ENCODE measurements around the gene CHRNE.

The CHRNE gene

DNA sequence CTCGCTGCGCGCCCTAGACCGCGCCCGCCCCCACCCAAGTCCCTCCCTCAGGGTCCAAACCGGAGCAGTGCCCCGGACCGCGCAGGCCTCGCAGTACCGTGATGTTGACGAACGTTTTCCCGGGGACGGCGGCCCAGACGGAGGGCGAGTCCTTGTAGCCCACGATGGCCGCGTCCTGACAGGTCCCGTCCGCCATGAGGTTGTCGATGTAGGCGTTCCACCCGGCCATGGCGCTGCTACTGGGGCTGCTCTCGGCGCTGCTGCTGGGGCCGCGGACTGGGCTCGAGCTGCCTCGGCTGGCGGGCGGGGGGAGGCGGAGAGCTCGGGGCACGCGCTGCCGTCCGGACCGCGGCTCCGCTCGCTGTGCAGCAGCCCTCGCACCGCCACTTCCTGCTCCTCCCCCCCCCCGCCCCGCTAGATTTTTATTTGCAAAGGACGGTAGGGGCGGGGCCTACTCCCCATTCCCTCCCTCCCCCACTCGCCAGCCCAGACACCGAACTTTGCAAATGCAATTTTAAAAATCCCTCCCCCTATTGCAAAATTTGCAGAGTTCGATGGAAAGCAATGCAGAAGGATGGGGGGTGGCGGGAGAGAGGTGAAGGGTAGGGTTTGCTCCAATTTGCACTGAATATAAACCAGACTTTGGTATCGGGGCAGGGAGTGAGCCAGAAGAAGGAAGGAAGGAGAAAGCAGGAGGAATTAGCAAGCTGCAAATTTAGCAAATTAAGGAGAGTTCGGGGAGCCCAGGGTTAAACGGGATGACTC is 45.5 kb upstream of the CHRNE start, which contains the start of gene PFN1:
Gene PFN1 (minus strand): TSS at position 365 of the 765 bp plus-strand sequence. CDS start 136 bp downstream, at position 229.
- peak; percentile 94 for DNase-seq (ENCODE audit: low spot score)
- TF ChIP-seq, protein P1, sequence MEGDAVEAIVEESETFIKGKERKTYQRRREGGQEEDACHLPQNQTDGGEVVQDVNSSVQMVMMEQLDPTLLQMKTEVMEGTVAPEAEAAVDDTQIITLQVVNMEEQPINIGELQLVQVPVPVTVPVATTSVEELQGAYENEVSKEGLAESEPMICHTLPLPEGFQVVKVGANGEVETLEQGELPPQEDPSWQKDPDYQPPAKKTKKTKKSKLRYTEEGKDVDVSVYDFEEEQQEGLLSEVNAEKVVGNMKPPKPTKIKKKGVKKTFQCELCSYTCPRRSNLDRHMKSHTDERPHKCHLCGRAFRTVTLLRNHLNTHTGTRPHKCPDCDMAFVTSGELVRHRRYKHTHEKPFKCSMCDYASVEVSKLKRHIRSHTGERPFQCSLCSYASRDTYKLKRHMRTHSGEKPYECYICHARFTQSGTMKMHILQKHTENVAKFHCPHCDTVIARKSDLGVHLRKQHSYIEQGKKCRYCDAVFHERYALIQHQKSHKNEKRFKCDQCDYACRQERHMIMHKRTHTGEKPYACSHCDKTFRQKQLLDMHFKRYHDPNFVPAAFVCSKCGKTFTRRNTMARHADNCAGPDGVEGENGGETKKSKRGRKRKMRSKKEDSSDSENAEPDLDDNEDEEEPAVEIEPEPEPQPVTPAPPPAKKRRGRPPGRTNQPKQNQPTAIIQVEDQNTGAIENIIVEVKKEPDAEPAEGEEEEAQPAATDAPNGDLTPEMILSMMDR (IDR thresholded peaks at IDR 0.05; ENCODE audit: extremely low read depth, missing control alignments) = no peak

DNA sequence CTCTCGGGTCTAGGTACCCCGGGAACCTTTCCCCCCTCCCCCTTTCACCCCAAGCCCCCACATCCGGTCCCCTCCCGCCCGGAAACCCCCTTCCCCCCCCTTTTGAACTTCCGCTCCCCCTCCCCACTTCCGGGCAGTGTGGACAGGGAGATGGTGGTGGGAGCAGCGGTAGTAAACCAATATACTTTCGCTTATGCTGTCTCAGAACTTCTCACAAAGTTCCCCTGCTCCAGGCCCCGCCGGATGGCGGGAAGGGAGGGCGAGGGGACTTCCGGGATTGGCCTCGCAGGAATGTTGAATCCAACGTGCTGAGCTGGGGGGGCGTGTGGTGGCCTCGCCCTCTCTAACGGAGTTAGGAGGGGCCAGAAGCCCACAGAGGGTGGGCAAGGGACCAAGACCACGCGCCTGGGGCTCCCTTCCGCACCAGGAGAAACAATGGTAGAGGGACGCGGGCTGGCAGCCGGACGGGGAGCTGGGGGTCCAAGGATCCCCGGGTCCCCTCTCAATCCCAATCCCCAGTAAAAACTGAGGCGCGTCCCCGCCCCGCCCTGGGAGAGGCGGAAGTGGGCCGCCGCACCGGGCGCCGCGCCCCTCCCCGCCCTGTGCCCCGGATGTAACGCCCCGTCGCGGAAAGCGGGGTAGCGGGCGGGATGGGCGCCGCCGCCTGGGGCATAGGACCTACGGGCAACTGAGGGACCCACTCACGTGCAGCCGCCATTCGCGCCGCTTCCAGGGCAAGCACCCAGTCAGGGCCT is 44.7 kb upstream of the CHRNE start:
- peak; percentile 81 for DNase-seq (ENCODE audit: low spot score)
- TF ChIP-seq, protein P1 (IDR thresholded peaks at IDR 0.05; ENCODE audit: extremely low read depth, missing control alignments) = no peak

DNA sequence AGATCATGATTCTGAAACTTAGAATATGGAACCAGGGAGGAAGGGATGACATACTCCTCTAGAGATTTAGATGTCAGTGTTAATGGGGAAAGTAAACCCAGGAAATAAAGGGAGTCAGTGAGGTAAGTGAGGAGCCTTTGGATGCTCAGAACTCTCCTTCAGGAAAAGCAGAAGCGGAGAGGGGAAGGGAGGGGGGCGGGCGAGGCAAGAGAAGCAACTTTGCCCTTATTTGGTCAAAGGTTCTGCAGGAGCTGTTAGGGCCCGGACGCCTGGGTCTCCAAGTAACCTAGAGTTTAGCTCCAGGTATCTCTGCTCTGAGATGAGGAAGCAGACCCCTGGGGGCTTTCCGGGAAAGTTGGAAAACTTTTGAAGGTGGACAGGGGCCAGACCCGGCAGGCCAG is 44.1 kb upstream of the CHRNE start:
- no peak for DNase-seq (ENCODE audit: low spot score)
- TF ChIP-seq, protein P1 (IDR thresholded peaks at IDR 0.05; ENCODE audit: extremely low read depth, missing control alignments) = no peak

DNA sequence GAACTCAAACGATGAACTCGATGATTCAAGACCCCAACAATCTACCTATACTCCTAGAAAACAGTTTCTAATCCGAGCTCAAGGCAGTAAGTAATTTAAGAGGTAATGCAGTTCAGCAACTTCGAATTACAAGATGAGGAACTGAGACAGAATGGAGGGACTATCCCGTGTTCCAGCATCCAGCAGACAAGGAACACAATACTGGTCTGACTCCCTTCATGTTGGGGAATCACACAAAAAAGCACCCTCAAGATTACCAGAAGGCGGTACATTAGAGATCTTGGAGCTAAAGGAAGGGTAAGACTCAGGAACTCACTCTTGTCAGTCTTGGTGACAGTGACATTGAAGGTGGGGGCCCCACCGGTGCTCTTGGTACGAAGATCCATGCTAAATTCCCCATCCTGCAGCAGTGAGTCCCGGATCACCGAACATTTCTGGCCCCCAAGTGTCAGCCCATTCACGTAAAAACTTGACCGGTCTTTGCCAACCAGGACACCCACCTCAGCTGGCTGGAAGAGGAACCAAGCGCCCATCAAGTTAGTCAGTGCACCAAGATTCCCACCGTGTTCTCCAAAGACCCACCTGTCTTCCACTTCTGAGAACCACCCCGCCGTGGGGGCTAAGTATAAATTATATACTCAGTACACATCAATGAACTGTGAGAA is 43.5 kb upstream of the CHRNE start:
- no peak for DNase-seq (ENCODE audit: low spot score)
- TF ChIP-seq, protein P1 (IDR thresholded peaks at IDR 0.05; ENCODE audit: extremely low read depth, missing control alignments) = no peak

DNA sequence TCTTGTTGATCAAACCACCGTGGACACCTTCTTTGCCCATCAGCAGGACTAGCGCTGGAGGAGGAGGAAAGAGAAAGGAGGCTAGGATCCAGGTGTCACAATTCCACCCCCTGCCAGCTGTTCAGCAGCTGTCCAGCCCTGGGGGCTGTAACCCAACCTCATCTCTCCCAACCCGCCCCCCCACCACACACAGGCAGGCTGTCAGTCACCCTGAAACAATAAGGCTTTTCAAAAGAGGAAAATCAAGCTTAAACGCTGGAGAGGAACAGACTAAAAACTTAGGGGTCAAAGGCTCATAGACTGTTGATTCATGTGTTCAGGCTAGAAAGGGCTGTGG is 43.0 kb upstream of the CHRNE start:
- no peak for DNase-seq (ENCODE audit: low spot score)
- TF ChIP-seq, protein P1 (IDR thresholded peaks at IDR 0.05; ENCODE audit: extremely low read depth, missing control alignments) = no peak

DNA sequence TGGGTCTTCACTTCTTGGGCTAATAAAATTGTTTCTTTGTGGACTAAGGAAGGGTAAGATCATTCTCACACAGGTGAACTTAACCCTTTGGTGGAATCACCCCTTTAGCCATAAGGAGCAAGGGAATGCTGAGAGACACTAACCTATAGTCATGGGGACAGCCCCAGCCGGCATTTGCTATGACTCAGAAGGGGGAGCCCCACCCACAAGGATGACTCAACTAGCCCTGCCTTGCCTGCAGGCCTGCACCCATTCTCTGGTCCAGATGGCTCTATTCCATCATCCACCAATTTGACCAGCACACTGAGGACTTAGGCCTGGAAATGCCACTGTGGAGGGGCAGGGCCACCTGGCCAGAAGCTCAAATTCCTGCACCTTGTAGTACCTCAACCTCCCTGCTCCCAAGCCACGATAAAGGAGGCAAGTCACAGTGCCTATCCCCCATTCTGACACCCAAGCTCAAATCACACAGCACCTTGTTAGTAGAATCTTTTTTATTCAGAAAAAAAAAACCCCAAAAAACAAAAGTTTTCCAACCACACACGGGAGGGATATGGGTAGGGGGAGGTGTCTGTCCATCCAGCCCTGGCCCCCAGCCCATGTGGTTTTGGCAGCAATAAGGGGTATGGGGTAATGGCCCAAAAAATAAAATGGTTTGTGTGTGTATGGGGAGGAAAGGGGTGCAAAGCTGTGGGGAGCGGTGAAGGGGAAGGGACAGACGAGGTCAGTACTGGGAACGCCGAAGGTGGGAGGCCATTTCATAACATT is 42.5 kb upstream of the CHRNE start:
- TF ChIP-seq, protein P1 (IDR thresholded peaks at IDR 0.05; ENCODE audit: extremely low read depth, missing control alignments) = no peak
- DNase-seq (ENCODE audit: low spot score) = peak; percentile 78
